HS-27A (cell line): ENCODE data around the gene PRDM1.

Experiments used
- DNase-seq: peaks from one replicate; pipeline ENCODE4 v3.0.0-alpha.2; 2012; ENCODE audit warnings: low read depth, missing footprints

PRDM1 gene

GRCh38 chr6:106085984-106086813 lies at the start of gene PRDM1:
PRDM1 (plus strand) TSS chr6:106086336; CDS start chr6:106086554, 218 bp downstream.
- no peak for DNase-seq

DNA sequence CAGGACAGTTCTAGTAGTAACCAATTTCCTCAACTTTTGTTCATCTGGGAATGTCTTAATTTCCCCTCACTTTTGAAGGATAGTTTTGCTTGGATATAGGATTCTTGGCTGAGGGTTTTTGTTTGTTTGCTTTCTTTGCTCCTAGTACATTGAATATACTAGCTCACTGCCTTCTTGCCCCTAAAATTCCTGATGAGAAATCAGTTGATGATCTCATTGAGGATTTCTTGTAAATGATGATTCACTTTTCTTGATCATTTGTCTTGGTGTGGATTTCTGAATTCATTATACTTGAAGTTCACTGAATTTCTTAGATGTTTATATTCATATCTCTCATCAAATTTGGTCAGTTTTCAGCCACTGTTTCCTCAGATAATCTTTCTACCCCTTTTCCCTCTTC lies 49.1 kb upstream of the PRDM1 start:
- peak; percentile 29 for DNase-seq

DNA sequence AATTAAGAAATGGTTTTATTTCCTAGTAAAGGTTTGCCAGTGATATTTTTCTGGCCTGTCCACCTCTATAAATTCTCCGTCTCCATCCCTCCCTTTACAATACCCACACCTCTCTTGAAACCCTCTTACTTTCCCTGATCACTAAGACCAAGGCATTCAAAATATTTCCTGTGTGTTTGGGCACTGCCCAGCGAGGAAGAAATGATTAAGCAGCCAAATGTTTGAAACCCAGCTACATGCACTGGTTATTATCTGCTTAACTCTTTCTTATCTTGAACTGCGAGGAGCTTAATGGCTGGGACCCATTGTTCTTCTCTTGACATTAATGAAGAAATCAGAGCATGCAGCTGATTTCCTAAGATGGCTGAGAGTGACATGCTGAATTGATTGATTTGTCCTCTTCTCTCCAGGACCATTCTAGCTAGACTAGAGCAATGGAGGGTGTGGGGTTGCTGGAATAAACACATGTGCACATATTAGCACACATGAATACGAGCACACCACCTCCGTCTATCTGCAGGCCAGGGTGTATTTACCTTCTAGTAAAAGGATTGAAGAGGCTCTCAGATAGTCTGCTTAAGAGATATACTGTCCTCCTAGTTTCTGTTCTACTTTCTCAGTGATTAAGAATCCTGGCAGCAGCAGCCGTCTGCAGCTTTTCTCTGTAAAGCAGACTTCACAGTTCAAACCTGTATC lies 46.1 kb upstream of the PRDM1 start:
- peak; percentile 52 for DNase-seq

DNA sequence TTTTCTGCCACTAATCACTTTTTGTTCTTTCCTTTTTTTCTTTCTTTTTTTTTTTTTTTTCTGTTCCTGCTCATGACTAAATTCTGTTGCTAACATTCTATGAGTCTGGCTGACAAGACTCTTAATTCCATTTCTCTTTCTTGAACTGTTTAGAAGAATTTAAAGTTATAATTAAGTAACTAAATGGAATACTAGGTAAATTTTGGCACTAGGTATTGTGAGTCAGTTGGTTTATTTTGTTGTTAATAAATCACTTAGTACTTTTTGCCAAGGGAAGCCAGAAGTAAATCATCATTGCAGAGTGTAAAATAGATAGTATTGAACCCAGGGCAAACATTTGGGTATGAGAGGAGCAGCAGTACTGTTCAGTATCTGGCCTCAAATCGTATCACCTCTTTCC lies 42.0 kb upstream of the PRDM1 start:
- no peak for DNase-seq

GRCh38 chr6:106045077-106045476 lies 41.1 kb upstream of the PRDM1 start:
- DNase-seq: no peak

- DNase-seq: no peak
Measured at GRCh38 chr6:106046116-106046853, 39.9 kb upstream of the PRDM1 start.

DNA sequence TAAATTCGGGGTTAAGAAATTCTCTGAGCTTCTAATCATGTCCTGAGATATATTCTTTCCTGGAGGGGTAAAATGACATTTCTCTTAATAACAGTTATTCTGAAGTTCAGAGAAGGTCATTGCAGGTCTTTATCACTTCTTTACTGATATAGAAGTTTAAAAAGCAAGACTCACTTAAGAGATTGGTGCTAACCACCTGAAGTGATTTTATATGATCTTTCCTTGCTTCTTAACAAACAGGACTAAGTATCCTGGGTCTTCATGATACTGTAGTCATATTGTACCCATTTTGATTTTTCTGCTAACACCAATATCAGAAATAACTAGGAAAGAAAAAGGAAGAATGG lies 39.3 kb upstream of the PRDM1 start:
- no peak for DNase-seq

GRCh38 chr6:106048336-106048735 lies 37.8 kb upstream of the PRDM1 start:
- DNase-seq: no peak

DNA sequence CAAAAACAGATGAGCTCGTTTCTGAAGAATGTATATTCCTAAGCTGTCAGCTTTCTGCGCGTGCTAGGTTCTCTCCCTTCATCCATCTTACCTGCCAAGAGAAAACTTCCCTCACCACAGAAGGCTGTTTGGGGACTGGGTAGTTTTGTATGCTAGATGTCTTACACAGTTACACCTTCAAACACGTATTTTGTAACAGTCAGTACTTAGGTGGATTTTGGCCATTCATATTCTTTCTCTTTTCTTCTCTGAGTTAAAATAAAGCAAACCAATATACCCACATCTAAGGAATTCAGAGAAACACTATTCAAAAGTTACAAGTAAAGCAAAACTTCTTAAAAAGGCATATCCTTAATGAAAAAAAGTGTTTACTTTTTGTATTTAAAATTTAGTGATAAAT lies 35.6 kb upstream of the PRDM1 start:
- DNase-seq: no peak

- DNase-seq: no peak
Measured at GRCh38 chr6:106051226-106051625, 34.9 kb upstream of the PRDM1 start.

DNA sequence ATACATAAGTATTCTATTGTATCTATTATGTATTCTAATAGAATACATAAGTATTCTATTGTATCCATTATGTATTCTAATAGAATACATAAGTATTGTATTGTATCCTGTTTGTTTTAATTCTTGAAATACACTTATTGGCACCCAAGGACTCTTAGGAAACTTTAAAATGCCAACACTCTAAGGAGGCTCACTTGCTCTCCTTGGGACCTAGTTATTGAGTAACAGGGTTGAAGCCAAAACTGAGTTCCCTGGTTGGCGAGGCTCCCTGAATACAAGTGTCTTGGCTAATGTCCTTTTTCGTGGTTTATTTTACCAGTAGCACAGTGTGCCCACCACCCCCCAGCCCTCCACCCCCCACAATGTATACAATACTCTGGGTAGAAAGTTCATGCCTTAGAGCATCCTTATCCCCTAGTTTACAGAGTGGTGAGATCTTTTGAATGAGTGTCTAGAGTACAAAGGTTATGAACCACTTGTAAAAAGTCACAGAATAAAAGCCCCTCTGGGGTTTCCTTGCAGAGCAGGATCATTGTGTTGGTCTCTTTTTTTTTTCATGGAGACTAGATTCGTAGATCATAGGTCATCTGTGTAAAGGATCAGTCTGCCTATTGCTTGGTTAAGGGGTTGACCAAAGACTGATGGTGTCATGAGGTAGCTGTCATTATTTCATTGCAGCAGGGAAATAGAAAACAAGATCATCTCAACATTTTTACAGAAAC lies 32.5 kb upstream of the PRDM1 start:
- DNase-seq: no peak

- no peak for DNase-seq
Measured at GRCh38 chr6:106055489-106055888, 30.6 kb upstream of the PRDM1 start.

DNA sequence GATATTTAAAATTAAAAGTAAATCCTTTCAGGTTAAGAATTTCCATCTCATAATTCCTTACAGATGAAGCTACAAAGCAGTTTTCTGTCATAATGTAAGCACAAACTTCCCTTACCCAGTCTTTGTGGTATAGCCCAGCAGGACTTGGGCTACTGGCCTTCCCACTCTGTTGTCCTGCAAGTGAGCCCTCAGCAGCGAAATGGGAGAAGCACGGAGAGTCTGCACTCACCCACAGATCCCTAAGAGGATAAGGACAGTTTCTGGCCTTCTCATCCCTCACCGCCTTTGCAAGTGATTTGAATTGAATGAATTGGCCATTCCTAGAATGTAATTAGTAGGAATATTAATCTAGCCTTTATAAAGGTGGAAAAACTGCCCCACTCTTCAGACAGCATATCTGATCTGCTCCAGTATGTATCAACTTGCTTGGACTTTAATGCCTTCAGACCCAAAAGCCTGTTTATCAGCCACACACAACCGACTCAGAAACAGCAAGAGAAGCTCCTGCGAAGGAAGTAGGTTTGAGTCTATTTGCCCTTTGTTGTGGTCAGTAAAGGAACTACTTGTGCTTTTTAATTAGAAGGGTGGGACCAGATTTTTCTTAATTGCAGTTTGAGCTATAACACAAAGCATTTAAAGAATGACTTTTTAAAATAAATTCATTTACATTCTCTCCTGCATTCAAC lies 29.9 kb upstream of the PRDM1 start:
- no peak for DNase-seq

DNA sequence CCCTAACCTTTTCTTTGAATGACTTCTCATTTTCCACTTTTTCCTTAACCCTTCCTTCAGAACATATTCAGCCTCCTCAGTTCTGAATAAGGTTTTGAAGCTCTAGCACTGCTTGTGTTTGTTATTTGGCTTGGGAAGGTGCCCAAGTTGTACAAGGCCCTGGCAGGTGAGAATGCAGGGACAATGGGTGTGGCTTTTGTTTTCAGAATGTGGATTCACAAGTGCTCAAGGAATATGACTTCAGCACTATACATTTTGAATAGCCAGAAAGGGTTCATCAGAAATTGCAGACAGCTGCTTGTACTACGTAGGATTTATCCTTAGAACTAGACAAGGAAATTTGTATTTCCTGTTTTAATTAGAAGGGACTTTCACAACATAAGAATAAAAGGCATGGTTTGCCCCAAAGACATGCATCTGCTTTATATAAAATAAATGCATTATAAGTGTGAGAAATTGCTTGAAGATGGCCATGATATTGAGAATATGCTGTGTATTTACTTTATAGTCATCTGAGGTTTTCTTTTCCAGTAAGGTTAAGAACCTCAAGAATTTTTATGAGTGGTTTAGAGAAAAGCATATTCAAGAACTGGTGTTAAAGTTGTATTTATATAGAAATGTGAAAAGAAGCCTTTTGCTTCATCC lies 29.3 kb upstream of the PRDM1 start:
- DNase-seq: no peak

- no peak for DNase-seq
Measured at GRCh38 chr6:106059331-106059730, 26.8 kb upstream of the PRDM1 start.

- no peak for DNase-seq
Measured at GRCh38 chr6:106060167-106060566, 26.0 kb upstream of the PRDM1 start.

DNA sequence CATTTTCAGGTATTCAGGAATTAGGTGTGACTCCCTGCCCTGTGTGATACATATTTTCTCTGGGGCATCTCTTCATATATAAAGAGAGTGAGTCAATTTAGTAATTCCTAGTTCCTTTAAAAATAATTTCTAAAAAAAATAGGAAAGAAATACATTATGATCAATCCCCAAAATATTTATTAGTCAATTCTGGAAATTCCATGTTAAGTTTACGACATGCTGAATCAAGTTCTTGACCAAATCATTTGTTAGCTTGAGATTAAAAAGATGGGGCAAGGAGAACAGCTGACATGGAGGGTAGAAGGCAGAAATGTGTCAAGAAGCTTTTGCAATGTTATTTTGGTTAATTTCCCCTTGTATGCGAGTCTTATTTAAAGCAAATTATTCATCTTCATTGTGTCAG lies 22.7 kb upstream of the PRDM1 start:
- DNase-seq: no peak

- no peak for DNase-seq
Measured at GRCh38 chr6:106064142-106064541, 22.0 kb upstream of the PRDM1 start.

- DNase-seq: no peak
Measured at GRCh38 chr6:106064756-106065155, 21.4 kb upstream of the PRDM1 start.

- DNase-seq: no peak
Measured at GRCh38 chr6:106066989-106067388, 19.1 kb upstream of the PRDM1 start.

DNA sequence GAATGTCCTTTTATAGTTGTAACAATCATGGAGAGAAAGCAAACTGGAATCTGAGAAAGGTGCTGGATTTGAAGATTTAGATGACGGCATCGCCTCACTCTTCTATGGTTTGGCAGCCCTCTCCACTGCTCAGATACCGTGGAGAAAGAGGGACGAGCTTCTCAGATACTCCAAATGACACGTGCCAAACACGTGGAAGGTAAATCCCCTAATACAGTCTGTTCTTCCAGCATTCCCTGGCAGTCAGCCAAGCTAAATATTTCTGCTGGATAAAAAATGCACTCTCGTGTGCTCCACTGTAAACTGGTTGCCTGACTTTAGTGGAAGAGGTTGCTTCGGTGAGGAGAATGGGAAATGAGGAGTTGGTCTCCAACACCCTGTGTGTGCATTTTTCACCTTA lies 16.7 kb upstream of the PRDM1 start:
- DNase-seq: no peak
